NCI-H345 treated with DMSO at 0.1 percent for 48 hours (cell line): ENCODE measurements around the gene PDE4B.

Experiments
- DNase-seq: peaks from one replicate; lab custom pipeline; 2025; ENCODE audit not compliant: unreplicated experiment; lab: John Stamatoyannopoulos, UW

Gene PDE4B

DNA sequence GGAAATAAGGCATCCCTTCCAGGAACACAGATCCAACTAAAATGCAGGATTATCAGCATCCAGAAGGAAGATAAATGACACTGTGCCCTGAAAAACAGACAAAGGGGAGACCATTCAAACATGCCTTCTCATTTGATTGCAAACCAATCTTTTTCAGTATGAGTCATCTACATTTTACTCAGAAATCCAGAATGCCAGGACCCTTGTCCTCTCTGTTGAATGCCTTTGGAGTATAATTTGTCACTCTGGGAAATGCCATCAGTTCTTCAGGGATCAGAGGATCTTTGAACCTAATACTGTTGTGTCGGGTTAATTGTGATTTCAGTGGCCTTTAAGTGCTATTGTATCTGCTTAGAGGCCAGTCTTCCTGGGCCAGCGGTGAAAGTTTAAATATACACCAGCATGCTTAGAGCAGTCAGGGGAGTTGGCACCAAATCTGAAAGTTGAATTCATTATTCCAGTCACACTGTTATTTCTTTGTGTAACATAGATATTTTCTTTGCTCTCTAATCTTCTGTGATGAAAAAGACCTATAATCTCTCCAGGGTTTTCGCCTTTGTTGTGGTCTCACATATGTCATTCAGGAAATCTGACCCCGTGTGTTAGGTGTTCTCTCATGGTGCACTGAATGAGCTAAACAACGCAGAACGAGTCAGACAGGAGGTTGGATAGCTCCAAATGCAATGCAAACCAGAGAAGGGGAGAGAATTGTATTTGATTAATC is 376.4 kb downstream of the PDE4B start:
- DNase-seq: no peak

DNA sequence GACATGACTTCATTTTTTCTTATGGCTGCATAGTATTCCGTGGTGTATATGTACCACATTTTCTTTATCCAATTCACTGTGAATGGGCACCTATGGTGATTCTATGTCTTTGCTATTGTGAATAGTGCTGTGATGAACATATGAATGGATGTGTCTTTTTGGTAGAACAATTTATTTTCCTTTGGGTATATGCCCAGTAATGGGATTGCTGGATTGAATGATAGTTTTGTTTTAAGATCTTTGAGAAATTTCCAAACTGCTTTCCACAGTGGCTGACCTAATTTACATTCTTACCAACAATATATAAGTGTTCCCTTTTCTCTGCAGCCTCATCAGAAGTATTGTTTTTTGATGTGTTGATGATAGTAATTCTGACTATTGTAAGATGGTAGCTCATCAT is 379.6 kb downstream of the PDE4B start:
- no peak for DNase-seq

DNA sequence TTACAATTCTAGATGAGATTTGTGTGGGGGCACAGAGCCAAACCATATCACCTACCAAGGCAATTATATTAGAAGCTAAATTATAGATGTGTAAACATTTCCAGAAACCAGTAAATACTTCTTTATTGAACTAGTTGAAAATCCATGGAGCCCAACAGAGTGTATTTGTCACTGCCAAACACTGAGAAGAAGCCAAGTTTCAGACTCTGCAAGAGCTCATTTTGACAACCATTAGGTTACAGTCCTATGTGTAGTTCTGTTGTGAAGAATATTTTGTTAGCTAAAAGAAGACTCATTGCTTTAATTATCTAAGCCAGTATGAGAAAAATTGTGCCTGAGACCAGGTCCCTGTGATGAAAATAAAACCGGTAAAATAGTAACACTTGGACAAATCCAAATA is 382.4 kb downstream of the PDE4B start:
- no peak for DNase-seq

DNA sequence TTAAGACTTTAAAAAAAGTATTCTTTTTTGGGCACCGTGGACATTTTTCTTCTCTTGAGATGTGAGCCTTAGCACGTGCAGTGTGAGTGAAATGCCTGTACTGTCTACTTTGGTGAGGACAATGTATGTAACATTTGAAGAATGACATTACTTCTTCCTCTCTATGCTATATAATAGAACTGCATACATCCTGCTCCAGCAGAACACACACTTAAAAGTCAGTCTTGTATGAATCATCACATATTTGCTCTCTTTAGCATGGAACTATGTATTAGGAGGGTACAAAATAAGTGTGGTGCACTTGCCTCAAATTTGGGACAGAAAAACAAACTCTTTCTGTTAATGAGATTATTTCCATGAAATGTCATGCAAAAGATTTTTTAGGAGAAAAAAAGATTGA is 382.9 kb downstream of the PDE4B start:
- no peak for DNase-seq

DNA sequence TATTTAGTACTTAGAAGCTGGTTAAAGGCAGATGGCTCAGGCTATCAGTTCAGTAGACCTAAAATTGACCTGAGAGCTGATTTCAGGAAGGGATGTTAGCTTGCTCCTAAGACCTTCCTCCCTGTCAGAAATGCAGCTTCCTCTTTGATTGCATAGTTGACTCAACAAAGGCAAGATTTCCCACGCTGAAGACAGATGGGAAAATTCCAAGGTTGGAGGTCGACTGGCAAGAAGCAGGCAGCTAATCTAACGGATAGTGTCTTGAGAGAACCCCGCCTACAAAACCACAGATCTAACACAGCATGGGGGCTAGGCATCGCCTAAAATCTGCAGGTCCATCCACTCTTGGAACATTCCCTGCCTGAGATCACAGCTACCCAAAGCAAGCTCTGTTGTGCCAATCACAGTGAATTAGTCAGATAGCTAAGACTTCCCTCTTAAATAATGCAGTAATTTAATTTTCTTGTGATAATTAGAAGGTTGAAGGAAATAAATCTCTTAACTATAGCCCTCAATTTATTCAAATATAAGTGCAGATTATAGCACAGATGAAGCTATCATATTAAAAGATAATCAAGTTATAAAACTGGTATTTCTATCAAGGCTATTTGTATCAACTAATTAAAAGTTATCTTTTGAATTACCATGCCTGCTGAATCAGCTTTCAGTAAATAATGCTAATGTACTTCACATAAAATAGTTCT is 383.5 kb downstream of the PDE4B start:
- DNase-seq: no peak

DNA sequence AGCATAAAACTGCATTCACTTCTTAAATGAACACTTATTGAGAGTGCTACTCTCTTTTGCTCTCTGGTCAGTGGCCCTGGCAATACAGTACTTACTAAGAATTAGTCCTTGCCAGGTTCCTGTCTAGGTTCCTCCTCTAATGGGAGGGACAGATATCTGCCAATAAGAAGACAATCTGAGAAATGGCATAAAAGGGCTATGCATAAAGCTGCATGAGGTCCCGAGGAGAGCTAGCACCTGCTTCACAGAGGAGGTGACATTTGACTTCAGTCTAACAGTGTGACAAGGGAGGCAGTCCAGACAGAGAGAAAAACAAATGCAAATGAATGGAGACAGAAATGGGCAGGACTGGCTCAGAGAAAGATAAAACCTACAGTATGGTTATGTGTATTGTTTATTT is 384.1 kb downstream of the PDE4B start:
- no peak for DNase-seq

DNA sequence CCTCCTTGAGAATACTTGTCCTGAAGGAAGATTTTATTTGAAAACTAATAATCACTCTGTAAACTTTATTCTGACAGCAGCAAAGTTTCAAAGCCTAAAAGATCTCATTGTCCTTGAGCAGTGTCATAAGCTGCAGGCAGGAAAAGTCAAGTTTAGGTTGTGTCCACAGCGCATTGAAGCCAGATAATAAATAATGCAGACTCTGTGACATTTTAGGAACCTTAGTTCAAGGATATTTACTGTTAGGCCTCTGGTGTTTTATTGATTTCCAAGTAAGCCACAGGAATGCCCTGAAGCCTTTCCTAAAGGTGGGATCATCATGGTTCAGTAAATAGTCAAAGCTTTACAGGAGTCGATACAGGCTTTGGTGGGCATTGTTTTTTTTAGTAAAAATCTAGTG is 384.8 kb downstream of the PDE4B start:
- no peak for DNase-seq

DNA sequence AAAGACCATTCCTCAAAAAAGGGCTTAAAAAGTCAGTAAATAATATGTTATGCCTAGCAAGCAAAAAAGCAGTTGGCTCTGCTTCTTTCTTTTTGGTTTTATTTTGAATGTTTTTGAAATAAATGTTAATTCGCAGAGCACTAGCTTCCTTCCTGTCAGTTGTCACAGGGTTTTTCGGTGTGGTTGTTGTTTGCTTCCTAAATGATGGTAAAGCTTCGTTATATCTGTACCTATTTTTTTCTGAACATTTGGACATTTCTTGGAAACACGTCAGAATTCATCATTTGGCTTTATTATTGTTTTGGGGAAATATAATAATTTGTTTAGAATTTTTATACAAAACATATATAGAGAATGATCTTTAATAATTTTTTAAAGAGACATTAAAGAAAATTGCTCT is 389.3 kb downstream of the PDE4B start:
- no peak for DNase-seq

DNA sequence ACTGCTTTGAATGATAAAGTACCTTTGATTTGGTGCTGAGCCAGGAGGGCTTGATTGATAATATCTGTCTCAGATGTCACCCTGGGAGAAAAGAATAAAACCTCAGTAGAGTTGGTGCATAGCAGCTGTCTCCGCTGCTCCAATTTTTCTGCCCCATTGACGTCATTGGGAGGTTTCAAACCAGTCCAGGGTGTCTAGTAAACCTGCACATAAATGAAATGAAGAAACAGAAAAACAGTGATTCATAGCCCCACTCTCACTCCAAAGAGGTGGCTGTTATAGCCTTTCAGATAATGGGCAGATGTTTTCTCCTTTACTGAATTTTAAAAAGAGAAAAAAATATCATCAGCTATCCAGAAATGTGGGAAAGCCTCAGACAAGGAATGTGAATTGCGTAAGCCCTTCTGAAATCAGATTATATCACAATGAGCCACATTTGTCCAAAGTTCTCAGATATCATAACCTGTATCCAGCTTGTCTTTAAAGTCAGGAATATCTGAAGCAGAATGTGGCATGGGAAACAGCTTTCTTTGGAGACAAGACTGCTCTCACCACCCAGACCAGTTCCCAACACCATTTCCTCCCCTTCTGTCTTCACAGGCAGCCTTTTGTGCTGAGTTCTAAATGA is 390.0 kb downstream of the PDE4B start:
- DNase-seq: peak; percentile 30

DNA sequence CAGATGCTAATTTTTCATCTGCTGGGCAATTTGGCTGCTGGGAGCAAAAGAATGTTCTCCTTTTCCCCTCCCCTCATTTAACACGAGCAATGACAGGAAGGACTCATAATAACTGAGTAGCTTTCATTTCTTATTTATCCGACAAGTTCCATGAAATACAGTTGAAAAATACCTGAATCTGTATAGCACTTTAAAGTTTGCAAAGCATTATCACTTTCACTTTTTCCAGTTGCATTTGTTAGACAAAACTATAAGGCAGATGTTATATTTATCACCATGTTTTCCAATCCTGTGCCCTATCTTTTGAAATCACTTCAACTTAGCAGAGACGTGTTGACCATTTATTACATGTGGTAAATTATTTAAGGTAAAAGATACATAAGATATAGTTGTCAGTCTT is 390.7 kb downstream of the PDE4B start:
- no peak for DNase-seq

DNA sequence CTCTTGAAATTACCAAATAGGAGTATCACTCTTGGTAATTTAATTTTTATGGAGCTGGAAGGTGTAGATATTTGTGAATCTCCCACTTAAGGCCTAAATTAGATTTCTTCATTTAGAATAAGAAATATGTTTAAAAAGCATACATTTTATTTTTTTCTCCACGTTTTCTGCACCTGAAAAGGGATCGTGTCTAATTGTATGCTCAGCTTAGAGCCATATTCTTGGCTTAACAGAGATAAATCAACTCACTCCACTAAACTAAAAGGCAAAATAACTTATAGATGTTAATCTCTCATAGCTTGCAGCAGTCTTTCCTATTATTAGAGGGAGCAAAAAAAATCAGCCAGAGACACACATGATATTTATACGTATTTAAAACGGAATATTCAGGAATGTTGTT is 404.4 kb downstream of the PDE4B start:
- DNase-seq: no peak

DNA sequence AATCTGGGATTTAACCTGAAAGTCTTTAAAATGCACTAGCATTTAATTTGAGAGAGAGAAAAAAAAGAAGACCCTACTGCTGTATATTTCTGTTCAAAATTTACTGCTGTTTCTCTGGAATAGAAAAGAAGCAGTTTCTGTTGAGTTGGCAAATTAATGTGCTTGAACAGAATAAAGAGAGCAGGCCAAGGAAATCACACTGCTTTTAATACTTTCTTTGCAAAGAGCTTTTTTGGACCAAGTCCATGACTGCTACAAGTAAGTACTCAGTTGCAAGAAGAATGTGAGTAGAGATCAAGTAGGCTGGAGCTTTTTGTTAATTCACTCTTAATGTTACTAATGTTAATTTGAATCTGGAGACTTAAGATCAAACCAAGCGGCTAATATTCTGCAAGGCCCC is 405.1 kb downstream of the PDE4B start:
- no peak for DNase-seq

DNA sequence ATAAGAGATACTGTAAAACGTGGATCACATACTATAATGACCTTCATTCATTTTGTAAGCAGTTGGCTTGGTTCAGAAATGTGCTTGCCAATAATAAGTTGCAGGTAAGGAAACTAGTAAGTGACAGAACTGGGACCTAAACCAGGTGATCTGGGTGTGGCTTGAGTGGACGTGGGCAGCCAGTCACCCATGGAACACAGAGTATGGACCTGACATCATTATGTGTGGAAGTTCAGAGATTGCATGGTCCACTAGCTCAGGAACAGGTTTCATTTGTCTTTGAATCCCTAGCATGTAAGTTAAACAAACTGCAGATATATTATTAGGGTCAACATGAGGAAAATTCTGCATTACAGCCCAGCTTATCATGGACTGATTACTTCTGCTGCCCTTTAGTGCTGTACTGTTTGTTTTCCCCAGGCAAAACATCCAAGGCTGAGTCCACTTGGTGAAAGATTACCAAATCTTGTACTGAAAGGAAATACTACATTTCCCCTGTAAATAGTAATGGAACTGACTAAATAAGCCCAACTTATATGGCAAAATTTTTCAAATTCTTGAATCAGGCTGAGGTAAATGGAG is 414.0 kb downstream of the PDE4B start:
- DNase-seq: no peak

DNA sequence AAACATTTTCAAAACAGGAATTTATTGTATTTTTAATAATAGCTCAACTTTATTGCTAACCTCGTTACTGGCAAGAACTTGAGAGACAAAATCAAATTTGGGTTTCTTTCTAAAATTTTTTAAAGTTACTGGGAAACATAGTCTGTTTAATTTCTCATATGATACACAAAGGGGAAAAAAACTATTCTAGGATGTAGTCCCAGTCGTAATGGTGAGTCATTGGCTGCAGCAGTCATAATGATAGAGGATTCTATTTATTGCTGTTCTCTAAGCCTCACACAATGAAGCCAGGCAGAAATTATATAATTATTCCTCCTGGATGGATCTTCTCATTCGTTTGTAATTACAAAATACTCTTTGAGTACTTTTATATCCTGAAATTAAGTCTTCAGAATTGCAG is 414.8 kb downstream of the PDE4B start:
- DNase-seq: no peak

DNA sequence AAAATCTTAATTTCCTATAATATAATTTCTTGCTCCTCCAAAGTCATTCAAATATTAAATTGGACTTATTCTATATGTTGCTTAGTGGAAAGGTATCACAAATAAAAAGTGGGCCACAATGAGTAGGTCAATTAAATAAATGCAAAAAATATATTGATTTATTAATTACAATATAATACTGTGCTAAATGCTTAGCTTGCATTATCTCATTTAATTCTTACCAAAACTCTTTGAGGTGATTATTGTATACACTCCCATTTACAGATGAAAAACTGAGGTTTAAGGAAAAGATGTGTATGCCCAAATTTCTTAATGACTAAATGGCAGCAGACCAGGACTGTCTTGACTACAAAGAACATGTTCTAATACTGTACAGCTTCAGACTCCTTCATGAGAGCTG is 415.9 kb downstream of the PDE4B start:
- DNase-seq: no peak

DNA sequence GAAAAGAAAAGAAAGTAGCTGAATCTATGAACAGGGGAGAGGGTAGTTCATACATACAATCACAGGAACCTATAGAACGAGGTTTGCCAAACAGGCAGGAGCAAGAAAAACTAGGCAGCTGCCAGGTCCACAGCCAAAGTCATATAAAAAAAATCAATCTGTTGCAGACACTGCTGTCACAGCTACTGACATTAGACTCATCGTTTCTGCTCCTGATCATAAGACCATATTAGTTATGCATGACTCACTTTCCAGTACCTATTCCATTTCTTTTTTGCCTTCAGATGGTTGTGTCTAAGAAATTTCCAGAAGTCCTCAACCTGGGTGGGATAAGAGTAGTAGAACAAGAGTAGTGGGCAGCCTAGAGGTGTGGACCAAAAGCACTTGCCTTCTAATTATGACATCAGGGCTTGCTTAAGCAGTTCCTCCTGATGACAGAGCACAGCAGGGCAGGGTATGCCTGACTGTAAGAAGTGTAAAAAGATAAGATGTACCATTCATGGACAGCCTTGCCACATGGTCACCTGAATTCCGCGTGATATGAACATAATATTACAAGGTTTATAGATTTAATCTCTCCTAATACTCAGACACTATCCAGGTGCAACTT is 418.0 kb downstream of the PDE4B start:
- no peak for DNase-seq

DNA sequence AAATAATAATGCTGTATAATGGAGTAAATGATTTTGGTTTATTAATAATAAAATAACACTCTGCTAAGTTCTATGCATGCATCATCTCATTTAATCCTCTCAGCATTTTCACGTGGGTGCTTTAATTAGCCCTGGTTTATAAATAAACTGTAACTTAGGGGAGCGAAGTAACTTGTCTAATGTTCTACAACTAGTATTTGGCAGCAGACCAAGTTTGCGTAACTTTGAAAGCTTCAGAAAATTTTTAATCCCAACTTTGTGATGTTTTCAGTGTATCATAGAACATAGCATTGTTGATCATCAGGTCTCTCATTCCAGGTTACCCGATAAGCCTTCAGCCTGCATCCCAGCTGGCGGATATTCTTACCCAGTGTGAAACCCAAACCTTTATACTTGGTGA is 418.8 kb downstream of the PDE4B start:
- DNase-seq: no peak

DNA sequence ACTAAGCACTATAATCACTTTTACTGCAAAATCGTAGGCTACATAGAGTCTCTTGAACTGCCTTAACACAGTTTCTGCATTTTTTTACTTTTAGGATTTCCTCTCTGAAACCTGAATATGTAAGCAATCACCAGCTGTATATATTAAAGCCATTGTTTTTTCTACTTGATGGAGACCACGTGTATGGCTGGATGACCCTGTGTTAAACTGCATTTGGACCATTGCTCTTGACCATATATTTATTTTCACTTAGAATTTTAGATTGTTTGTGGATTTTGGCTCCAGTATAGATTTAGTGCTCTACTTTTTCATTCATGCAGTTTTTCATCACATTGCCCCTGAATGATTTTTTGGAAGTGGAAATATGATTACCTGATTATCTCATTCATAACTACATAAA is 420.8 kb downstream of the PDE4B start:
- DNase-seq: no peak

DNA sequence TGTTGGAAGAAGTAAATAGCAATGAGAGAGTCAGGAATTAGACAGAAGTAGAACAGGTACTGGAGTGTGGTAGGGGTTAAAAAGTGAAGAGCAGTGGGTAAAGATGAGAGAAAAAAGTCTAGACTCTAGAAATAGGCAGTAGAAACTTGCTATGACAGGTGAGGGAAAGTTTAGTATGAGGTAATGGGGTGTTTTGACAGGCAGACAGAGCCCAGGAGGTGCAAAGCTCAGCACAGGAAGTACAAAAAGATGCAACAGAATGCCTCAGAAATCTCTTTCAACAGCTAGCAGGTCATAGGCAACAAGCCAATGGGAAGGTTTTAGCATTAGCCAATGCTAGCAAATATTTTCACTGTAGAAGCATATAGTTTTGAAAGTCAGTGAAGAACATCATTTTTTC is 422.2 kb downstream of the PDE4B start:
- DNase-seq: no peak

DNA sequence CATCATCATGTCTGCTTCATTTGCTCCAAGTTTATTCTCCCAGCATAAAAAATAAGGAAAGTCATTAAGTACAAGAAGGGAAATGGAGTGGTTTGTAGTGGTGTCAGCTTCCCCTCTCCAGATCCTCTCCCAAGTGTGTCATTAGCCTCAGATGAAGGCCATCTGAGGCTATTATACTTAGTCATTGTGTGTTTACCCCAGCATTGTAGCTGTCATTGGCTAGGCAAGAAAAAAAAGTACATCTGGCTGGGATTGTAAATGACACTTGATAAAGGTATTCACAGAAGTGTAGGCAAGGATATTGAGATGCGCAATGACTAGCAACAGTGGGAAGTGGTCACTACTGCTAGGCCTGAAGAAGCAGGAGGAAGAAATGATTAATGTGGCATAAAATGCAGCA is 424.3 kb downstream of the PDE4B start:
- DNase-seq: no peak

DNA sequence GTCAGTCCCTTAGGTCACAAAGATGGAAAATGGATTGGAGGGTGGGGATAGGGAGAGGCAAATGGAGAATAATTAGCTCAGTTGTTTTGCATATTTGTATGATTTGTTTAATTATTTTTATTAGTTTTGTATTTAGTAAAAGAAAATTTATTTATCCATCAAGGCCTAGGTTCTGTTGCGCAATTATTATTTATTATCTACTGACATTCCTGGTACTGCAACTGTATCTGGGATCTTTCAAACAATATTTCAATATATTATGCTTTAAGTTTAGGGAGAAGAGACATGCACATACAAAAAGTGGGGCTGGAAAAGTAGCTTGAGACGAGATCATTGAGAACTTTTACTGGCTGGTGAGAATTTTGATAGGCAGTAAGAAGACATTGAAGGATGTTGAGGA is 424.9 kb downstream of the PDE4B start:
- DNase-seq: no peak

DNA sequence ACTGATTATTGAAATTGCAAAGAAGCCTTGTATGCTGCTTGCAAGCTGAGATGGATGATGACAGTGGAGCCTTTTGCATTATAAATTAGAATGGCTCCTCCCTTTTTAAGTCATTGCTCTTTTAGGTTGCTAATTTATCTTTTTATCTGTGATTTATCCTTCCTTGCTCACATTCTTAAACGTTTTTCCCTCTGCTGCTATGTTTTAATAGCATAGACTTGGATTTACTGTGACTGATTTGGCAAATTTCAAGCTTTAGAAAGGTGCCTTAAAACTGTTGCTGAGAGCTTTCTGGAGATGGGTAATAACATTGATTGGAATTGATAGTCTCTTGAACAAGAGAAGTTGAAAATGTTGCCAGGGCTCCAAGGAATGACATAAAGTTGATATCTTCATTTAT is 427.8 kb downstream of the PDE4B start:
- DNase-seq: no peak
